ENCODE data around the gene ARHGEF38.

ARHGEF38 gene

DNA sequence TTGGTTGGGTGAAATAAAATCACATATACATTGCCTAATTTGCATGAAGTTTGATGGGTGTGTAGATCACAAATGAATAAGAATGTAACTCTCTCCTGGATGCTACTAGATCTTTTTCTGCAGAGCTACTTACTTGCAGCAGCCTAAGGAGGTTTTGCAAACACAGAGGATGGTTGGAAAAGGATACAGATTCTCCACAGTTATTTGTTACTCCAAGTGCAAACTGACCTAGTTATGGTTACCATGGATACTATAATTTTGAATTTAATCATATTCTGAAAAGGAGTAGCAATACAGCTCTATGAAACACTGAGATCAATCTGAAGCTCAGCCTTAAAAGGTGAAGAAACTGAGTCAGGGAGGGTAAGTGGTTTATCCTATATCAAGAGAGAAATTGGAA lies 9.1 kb upstream of the ARHGEF38 start:
- TF ChIP-seq, protein P1, sequence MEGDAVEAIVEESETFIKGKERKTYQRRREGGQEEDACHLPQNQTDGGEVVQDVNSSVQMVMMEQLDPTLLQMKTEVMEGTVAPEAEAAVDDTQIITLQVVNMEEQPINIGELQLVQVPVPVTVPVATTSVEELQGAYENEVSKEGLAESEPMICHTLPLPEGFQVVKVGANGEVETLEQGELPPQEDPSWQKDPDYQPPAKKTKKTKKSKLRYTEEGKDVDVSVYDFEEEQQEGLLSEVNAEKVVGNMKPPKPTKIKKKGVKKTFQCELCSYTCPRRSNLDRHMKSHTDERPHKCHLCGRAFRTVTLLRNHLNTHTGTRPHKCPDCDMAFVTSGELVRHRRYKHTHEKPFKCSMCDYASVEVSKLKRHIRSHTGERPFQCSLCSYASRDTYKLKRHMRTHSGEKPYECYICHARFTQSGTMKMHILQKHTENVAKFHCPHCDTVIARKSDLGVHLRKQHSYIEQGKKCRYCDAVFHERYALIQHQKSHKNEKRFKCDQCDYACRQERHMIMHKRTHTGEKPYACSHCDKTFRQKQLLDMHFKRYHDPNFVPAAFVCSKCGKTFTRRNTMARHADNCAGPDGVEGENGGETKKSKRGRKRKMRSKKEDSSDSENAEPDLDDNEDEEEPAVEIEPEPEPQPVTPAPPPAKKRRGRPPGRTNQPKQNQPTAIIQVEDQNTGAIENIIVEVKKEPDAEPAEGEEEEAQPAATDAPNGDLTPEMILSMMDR (IDR thresholded peaks at IDR 0.05; ENCODE audit: low read depth, low read length, missing control alignments): no peak
- in situ Hi-C loops (cut with HindIII; ENCODE audit: low sequenced_read_pairs): no loop called here
- no peak for DNase-seq (ENCODE audit: low read depth)
- no peak overlapping the region for H3K4me3 ChIP-seq (ENCODE audit: low read depth, low read length)

GRCh38 chr4:105543881-105544280 lies 8.5 kb upstream of the ARHGEF38 start:
- in situ Hi-C loops (cut with HindIII; ENCODE audit: low sequenced_read_pairs): no loop called here
- no peak for DNase-seq (ENCODE audit: low read depth)
- TF ChIP-seq, protein P1 (IDR thresholded peaks at IDR 0.05; ENCODE audit: low read depth, low read length, missing control alignments): no peak
- H3K4me3 ChIP-seq (ENCODE audit: low read depth, low read length): no peak overlapping the region

DNA sequence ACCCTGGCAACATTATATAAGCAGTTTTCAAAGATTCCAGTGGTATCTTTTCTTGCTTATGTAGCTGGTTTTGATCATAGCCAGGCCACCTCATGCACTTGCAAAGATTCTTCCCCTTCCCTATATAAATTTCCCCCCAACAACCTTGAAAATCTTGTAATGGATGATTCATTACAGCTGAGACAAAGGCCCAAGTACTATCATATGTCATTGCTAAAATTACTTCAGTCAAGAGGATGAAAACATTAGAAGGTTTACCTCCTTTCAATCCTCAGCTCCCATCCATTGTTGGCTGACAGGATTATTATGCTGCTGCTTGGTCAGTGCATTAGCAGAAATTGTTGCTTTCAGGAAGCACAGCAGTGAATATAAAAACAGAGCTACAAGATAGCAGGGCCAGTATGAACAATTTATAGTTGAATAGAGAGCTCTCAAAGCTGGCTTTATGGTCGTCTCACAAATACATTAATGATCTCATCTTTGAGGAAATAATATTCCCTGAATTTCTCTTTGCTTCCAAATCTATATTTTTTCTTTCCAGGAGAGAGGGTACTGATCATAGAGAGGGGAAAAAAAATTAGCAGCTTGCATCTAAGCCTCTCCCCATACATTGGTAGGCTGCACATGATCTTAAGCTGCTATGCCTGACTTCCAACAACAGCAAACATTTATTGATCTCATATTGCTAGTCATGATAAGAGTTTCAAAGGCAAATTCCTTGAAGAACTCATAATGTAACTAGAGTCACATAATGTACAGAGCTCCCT lies 7.7 kb upstream of the ARHGEF38 start:
- DNase-seq (ENCODE audit: low read depth): no peak
- TF ChIP-seq, protein P1 (IDR thresholded peaks at IDR 0.05; ENCODE audit: low read depth, low read length, missing control alignments): no peak
- H3K4me3 ChIP-seq (ENCODE audit: low read depth, low read length): no peak overlapping the region
- in situ Hi-C loops (cut with HindIII; ENCODE audit: low sequenced_read_pairs): no loop called here

DNA sequence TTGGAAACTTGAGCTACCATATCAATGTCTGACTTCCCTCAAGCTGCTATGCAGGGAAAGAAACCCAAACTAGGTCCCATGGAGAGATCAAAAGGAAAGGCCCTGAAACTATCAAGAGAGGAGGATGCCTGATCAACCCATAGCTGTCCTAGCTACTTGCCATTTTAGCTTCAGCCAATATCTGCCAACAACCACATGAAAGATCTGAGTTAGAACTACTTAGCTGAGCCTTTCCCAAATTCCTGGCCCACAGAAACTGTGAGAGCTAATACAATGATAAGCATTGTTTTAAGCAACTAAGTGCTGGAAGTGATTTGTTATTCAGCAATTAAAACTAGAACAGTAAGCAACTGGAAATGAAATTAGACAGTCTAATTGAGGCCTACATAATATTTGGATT lies 6.3 kb upstream of the ARHGEF38 start:
- in situ Hi-C loops (cut with HindIII; ENCODE audit: low sequenced_read_pairs): no loop called here
- H3K4me3 ChIP-seq (ENCODE audit: low read depth, low read length): no peak overlapping the region
- TF ChIP-seq, protein P1 (IDR thresholded peaks at IDR 0.05; ENCODE audit: low read depth, low read length, missing control alignments): no peak
- no peak for DNase-seq (ENCODE audit: low read depth)

DNA sequence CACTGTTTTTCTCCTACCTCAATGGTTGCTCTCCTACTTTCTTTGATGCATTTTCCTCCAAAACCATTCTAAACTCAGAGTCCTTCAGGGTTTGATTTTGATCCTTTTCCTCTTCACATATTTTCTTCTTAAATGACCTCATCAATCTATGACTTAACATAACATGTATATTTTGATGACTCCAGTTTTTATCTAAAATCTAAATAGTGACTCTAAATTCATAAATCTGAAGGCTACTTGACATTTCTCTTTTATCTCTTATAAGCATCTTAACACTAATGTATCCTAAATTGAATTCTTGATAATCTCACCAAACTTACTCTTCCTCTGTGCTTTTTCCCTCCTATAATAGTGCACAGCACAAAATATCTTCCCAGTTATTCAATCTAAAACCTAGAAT lies 4.7 kb upstream of the ARHGEF38 start:
- H3K4me3 ChIP-seq (ENCODE audit: low read depth, low read length): no peak overlapping the region
- no peak for DNase-seq (ENCODE audit: low read depth)
- in situ Hi-C loops (cut with HindIII; ENCODE audit: low sequenced_read_pairs): no loop called here
- TF ChIP-seq, protein P1 (IDR thresholded peaks at IDR 0.05; ENCODE audit: low read depth, low read length, missing control alignments): no peak

- no peak overlapping the region for H3K4me3 ChIP-seq (ENCODE audit: low read depth, low read length)
- peak; percentile 3 for DNase-seq (ENCODE audit: low read depth)
- TF ChIP-seq, protein P1 (IDR thresholded peaks at IDR 0.05; ENCODE audit: low read depth, low read length, missing control alignments): no peak
These were observed 3.9 kb upstream of the ARHGEF38 start for GRCh38 chr4:105548483-105548882.

More at GRCh38 chr4:105548483-105548882, 3.9 kb upstream of the ARHGEF38 start:
- in situ Hi-C loops (cut with HindIII; ENCODE audit: low sequenced_read_pairs): no loop called here

All from astrocyte of the cerebellum (primary cell).